SU-DHL-6 (cell line): Measurements from ENCODE around the gene PODXL2.

Experiments
- CTCF ChIP-seq: fragments of 200-600 bp; sonication (generic); IDR thresholded peaks from one replicate; pipeline ENCODE4 v1.5.1; 2017; ENCODE audit warnings: antibody characterized with exemption, mild to moderate bottlenecking, low read length, moderate library complexity; ENCODE audit not compliant: insufficient read depth, poor library complexity, severe bottlenecking
- EZH2phosphoT487 ChIP-seq: fragments of 200-600 bp; sonication (generic), shearing (Covaris generic); conservative IDR thresholded peaks from 2 replicates; pipeline ENCODE4 v1.6.1; 2018; ENCODE audit warnings: mild to moderate bottlenecking, antibody characterized with exemption, low read length, moderate library complexity, mixed read lengths

DNA sequence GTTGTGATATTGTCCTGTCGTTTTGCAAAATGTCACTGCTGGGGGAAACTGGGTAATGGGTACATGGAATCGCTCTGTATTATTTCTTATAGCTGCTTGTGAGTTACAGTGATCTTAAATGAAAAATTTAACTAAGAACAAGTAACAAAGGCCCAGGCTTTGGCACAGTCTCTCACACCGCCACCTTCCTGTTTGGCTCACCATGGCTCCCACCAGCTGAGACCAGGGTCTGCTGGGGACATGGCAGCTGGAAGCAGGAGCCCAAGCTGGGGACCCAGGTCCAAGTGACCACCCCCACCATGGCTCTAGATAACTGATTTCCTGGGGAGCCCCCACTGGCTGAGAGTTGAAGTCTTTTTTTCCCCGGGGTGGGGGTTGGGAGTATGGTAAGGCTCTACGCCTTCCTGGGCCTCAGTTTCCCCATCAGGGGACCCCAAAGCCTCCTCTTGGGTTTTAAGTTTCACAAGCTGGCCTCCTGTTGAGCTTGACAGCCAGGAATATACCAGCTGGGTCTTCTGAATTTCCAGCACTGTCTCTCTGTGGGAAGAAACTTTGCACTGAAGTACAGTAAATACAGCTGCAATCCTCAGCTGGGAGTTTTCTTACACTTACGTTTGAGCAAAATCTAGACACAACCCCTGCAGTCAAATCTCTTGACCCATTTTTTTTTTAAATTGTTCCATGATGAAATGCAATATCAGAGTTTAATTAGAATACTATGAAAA, 69.9 kb downstream of the PODXL2 start:
- TF ChIP-seq CTCF: no peak
- no peak for TF ChIP-seq EZH2phosphoT487
